ENCODE results near the gene C10orf90. TPM values are rescaled to one million over a fixed set of nuclear protein-coding genes. Genes with fewer than 3 reads are reported as not detected.

Gene C10orf90
- total RNA-seq, 1 experiment from 2014 or later: not detected

DNA sequence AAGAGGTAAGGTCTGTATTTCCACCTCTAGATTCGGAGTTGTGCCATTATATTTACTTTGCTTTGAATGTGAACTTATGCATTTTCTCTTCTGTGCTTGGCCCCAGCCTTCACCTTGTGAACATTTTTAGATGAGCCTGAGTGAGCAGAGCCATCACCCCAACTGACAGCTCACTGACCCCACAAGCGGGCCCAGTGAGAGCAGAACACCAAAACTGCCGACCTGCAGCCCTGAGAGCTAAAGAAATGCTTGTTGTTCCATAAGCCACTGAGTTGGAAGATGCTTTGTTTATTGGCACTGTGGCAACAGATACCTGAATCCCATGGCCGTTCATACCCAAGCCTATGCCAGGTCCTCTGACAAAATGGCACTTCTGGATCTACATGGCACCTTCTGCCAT is 37.8 kb downstream of the C10orf90 start:
- Histone ChIP-seq H4K91ac (ENCODE audit: insufficient read length, low read depth, low read length) (no peak overlapping the region), H2AK5ac (ENCODE audit: insufficient read length, low read length) (no peak overlapping the region), H3K79me2 (ENCODE audit: insufficient read depth, low read length) (no peaks in the 10 kb centered on the region), H3K27ac (ENCODE audit: insufficient read length, low read depth, low read length) (no peak overlapping the region), H2BK12ac (ENCODE audit: insufficient read length, low read depth, low read length) (no peak overlapping the region), H3K4me2 (ENCODE audit: insufficient read depth, insufficient read length, low read length) (no peak overlapping the region), H3K18ac (ENCODE audit: insufficient read length, low read depth, low read length) (no peak overlapping the region), H3K9me3 (ENCODE audit: control insufficient read depth, low read depth, low read length) (no peaks in the 10 kb centered on the region), H3K79me1 (ENCODE audit: insufficient read depth, low read depth, low read length, poor library complexity, severe bottlenecking) (no peaks in the 10 kb centered on the region), H3T11ph (ENCODE audit: low read length) (no peak overlapping the region), H3K23me2 (ENCODE audit: insufficient read length, low read depth, low read length, poor library complexity, severe bottlenecking) (no peaks in the 10 kb centered on the region), H3K27me3 (ENCODE audit: insufficient read depth, low read length) (no peaks in the 10 kb centered on the region), H4K8ac (replicated peaks; ENCODE audit: insufficient read length, low read depth, low read length) (no peak overlapping the region), H3K4ac (ENCODE audit: low read depth, low read length) (no peak overlapping the region), H2BK5ac (ENCODE audit: insufficient read length, low read length) (no peak overlapping the region), H3K56ac (ENCODE audit: insufficient read length, low read depth, low read length) (no peak overlapping the region), H2BK120ac (ENCODE audit: low read depth, low read length, poor library complexity, severe bottlenecking) (no peak overlapping the region), H3K4me1 (ENCODE audit: insufficient read depth, low read length) (no peaks in the 10 kb centered on the region), H3K14ac (ENCODE audit: insufficient read depth, low read length) (no peak overlapping the region), H2BK15ac (ENCODE audit: low read depth, low read length) (no peak overlapping the region), H3K9ac (ENCODE audit: extremely low read depth, insufficient read length, low read length) (no peak overlapping the region), H4K20me1 (ENCODE audit: control insufficient read depth, insufficient read depth, insufficient read length) (no peaks in the 10 kb centered on the region), H4K5ac (ENCODE audit: insufficient read length, low read depth, low read length) (no peak overlapping the region), H3K23ac (ENCODE audit: insufficient read length, low read depth, low read length) (no peak overlapping the region), H2BK20ac (ENCODE audit: low read depth, low read length, poor library complexity, severe bottlenecking) (no peak overlapping the region), H2AFZ (ENCODE audit: low read length) (no peak overlapping the region)
- Mint-ChIP-seq H3K4me1 (peaks cover 0 to 3% of the 10 kb centered on the region in 2 experiments; a peak in 1 of 4 replicates), H3K9me3 (peaks cover 0 to under 1% of the 10 kb centered on the region in 2 experiments; a peak in 1 of 5 replicates), H3K36me3 (ENCODE audit: insufficient read depth in 1 of 3, low read depth in 3 of 3) (no peaks in the 10 kb centered on the region), H3K27me3 (ENCODE audit: low read depth) (peaks cover 4% of the 10 kb centered on the region; the same call in 1 of the 2 replicates), H3K27ac (no peak overlapping the region), H3K4me3 (no peak overlapping the region)
- DNase-seq: no peak
- TF ChIP-seq, protein P1, sequence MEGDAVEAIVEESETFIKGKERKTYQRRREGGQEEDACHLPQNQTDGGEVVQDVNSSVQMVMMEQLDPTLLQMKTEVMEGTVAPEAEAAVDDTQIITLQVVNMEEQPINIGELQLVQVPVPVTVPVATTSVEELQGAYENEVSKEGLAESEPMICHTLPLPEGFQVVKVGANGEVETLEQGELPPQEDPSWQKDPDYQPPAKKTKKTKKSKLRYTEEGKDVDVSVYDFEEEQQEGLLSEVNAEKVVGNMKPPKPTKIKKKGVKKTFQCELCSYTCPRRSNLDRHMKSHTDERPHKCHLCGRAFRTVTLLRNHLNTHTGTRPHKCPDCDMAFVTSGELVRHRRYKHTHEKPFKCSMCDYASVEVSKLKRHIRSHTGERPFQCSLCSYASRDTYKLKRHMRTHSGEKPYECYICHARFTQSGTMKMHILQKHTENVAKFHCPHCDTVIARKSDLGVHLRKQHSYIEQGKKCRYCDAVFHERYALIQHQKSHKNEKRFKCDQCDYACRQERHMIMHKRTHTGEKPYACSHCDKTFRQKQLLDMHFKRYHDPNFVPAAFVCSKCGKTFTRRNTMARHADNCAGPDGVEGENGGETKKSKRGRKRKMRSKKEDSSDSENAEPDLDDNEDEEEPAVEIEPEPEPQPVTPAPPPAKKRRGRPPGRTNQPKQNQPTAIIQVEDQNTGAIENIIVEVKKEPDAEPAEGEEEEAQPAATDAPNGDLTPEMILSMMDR (conservative IDR thresholded peaks at IDR 0.05): no peak
- no CpG with 5 or more reads among the region's 4 CpGs for WGBS (ENCODE audit: extremely low coverage, insufficient read length, low lambda C conversion rate)

Data from H9 (cell line).